Tibial artery (tissue), 4 donors: ENCODE results near the gene CDK11B.

Experiments used
- DNase-seq, 2 donors: peaks; one replicate each; pipeline ENCODE4 v3.0.0-alpha.2; 2019
- H3K27ac ChIP-seq, 2 donors: fragments of 200-600 bp; sonication (generic) in 1 of 2; 1 replicate in 1 of 2; 2 replicates in 1 of 2; pipeline ENCODE4 v1.5.1; 2018 to 2019; ENCODE audit warnings: mild to moderate bottlenecking in 1 of 2
- H3K27me3 ChIP-seq, 2 donors: fragments of 200-600 bp; sonication (generic) in 1 of 2; one replicate each; pipeline versions ENCODE4 v1.5.1 to v1.6.0; 2016 to 2019
- H3K36me3 ChIP-seq, 3 donors: fragments of 200-600 bp; sonication (generic) in 2 of 3; one replicate each; pipeline ENCODE4 v1.5.1; 2016 to 2019; ENCODE audit warnings: mild to moderate bottlenecking in 2 of 3
- H3K4me1 ChIP-seq, 4 donors: fragments of 200-600 bp; sonication (generic) in 2 of 4; 1 replicate in 3 of 4; 2 replicates in 1 of 4; pipeline ENCODE4 v1.5.1; 2016 to 2019
- H3K4me3 ChIP-seq, 2 donors: fragments of 200-600 bp; sonication (generic) in 1 of 2; 1 replicate in 1 of 2; 2 replicates in 1 of 2; pipeline ENCODE4 v1.5.1; 2018 to 2019; ENCODE audit warnings: mild to moderate bottlenecking in 2 of 2
- H3K9me3 ChIP-seq, 3 donors: fragments of 200-600 bp; sonication (generic) in 1 of 3; one replicate each; pipeline ENCODE4 v1.5.1; 2016 to 2019
- CTCF ChIP-seq, 2 experiments: fragments of 200-600 bp in 1 of 2; fragments of 450-650 bp in 1 of 2; IDR thresholded peaks; one replicate each; pipeline ENCODE4 v1.5.1; 2017 to 2019; ENCODE audit warnings: antibody characterized with exemption in 2 of 2, mild to moderate bottlenecking in 1 of 2, moderate library complexity in 1 of 2
- intact Hi-C: fragments of 100-400 bp; cut with DNase I; formaldehyde crosslinking; loops from one replicate; pipeline ENCODE4 v1.15.0; 2023; ENCODE audit warnings: low total_unique reads

CDK11B gene

GRCh38 chr1:1614954-1615255, 43.9 kb downstream of the CDK11B start:
- peak in 1 of 2 experiments; percentile 4 for TF ChIP-seq CTCF (IDR thresholded peaks at IDR 0.05)
- Histone ChIP-seq H3K27me3 (no peaks in the 10 kb centered on the region), H3K27ac (peak overlapping the region; percentile 100), H3K36me3 (peaks cover 0 to 22% (median 4%) of the 10 kb centered on the region in 3 donors), H3K4me1 (peaks cover 5 to 40% (median 33%) of the 10 kb centered on the region in 4 donors), H3K4me3 (peak overlapping the region; percentile 99 to 100), H3K9me3 (no peaks in the 10 kb centered on the region)
- intact Hi-C loops, result loop anchor here (2.0 kb wide), 1 partner anchor 40 kb away; the partner anchor contains the start of gene SSU72
- no peak for DNase-seq

- Histone ChIP-seq H3K27ac (peak overlapping the region; percentile 100), H3K9me3 (no peaks in the 10 kb centered on the region), H3K27me3 (no peaks in the 10 kb centered on the region), H3K36me3 (peaks cover 0 to 17% (median 4%) of the 10 kb centered on the region in 3 donors), H3K4me3 (peak overlapping the region; percentile 99 to 100), H3K4me1 (peaks cover 5 to 40% (median 33%) of the 10 kb centered on the region in 4 donors)
- intact Hi-C loops, result loop anchor here (2.0 kb wide), 1 partner anchor 40 kb away; the partner anchor contains the start of gene SSU72
- DNase-seq, result no peak
- TF ChIP-seq CTCF (IDR thresholded peaks at IDR 0.05), result no peak
These were observed 44.4 kb downstream of the CDK11B start for GRCh38 chr1:1614204-1614953.

DNA sequence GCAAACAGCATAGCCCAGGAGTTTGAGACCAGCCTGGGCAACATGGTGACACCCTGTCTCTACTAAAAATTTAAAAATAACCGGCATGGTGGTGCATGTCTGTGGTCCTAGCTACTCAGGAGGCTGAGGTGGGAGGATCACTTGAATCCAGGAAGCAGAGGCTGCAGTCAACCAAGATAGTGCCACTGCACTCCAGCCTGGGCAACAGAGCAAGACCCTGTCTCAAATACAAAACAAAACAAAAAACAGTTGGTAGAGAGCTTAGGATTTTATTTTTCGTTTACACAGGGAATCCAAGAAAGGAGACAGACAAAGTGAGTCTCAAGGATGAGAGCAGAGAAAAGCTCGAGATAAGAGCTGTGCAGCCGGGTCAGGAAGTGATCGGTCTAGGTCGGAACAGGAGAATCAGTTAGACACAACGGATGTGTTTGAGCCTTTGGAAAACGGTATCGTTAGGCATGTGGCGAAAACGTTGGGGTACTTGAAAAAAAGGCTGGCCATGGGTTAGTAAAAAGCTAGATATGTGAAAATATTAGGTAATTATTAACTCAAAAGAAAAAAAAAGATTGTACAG, 45.2 kb downstream of the CDK11B start:
- Histone ChIP-seq H3K9me3 (no peaks in the 10 kb centered on the region), H3K27me3 (no peaks in the 10 kb centered on the region), H3K36me3 (peaks cover 0 to 9% (median 4%) of the 10 kb centered on the region in 3 donors), H3K4me3 (peak overlapping the region in 1 of 2 donors; percentile 100), H3K27ac (no peak overlapping the region), H3K4me1 (peaks cover 5 to 40% (median 33%) of the 10 kb centered on the region in 4 donors)
- intact Hi-C loops, result loop anchor here (2.0 kb wide), 1 partner anchor 39 kb away; the partner anchor contains the start of gene SSU72
- TF ChIP-seq CTCF (IDR thresholded peaks at IDR 0.05), result no peak
- no peak for DNase-seq

GRCh38 chr1:1612104-1612400, 46.8 kb downstream of the CDK11B start:
- intact Hi-C loops, result no loop called here
- H3K36me3 ChIP-seq, result no peaks in the 10 kb centered on the region
- no peak overlapping the region for H3K4me3 ChIP-seq
- H3K9me3 ChIP-seq, result no peaks in the 10 kb centered on the region
- no peaks in the 10 kb centered on the region for H3K27me3 ChIP-seq
- H3K4me1 ChIP-seq, result peaks cover 5 to 30% (median 27%) of the 10 kb centered on the region in 4 donors
- H3K27ac ChIP-seq, result no peak overlapping the region
- no peak for TF ChIP-seq CTCF (IDR thresholded peaks at IDR 0.05)
- no peak for DNase-seq

DNA sequence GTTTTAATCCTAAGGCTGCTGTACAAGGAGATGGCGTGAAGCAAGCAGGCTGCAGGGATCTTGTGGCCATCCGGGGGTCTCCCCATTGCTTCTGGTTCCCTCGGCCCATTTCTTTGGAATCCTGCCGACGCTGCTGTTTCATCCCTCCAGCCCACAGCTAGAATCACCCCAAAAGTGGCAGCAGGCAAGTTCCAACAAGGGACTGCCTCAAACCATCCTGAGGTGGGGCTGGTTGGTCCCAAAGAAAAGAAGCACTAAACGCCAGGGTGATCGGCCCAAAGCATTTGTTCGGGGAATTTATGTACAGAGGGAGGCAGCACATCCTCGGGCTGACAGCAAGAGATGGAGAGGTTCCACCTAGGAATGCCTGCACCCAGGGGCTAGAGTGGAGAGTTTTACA, 48.0 kb downstream of the CDK11B start:
- no peak overlapping the region for H3K4me3 ChIP-seq
- intact Hi-C loops, result no loop called here
- no peaks in the 10 kb centered on the region for H3K27me3 ChIP-seq
- H3K27ac ChIP-seq, result no peak overlapping the region
- peaks cover 5 to 21% (median 17%) of the 10 kb centered on the region in 4 donors for H3K4me1 ChIP-seq
- DNase-seq, result no peak
- H3K36me3 ChIP-seq, result no peaks in the 10 kb centered on the region
- TF ChIP-seq CTCF (IDR thresholded peaks at IDR 0.05), result no peak
- H3K9me3 ChIP-seq, result no peaks in the 10 kb centered on the region
